ENCODE measurements around the gene LAMB1.
"Not testable (repeated sequence)": the region's sequence is repeated elsewhere in the genome, so short reads cannot be mapped to it uniquely, and the experiment has no call there.

Gene LAMB1

GRCh38 chr7:107946451-107946850 is 56.5 kb downstream of the LAMB1 start:
- DNase-seq (ENCODE audit: low read depth in 2 of 2), result no peak

DNA sequence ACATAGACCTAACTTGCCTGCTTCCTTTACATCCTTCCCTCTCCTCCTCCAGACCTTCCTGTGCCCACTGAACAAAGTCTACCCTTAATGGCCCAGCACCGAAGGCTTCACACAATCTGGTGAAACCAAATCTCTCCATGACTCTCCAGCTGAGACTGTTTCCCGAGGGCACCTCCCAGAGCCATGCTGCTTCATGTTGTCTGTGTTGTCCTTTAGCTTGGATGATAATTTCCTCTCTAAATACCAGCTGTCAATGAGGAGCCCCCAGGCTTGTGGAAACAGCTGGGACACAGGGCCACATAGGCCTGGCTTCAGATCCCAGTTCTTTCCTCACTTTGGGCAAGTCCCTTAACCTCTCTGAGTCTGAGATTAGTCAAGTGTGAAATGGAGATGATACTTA is 57.6 kb downstream of the LAMB1 start:
- DNase-seq (ENCODE audit: low read depth in 2 of 2), result no peak

GRCh38 chr7:107944411-107945169 is 58.4 kb downstream of the LAMB1 start:
- DNase-seq (ENCODE audit: low read depth in 2 of 2), result no peak

GRCh38 chr7:107943018-107943417 is 59.9 kb downstream of the LAMB1 start:
- DNase-seq (ENCODE audit: low read depth in 2 of 2), result no peak

GRCh38 chr7:107940951-107941350 is 62.0 kb downstream of the LAMB1 start:
- DNase-seq (ENCODE audit: low read depth in 2 of 2), result no peak

DNA sequence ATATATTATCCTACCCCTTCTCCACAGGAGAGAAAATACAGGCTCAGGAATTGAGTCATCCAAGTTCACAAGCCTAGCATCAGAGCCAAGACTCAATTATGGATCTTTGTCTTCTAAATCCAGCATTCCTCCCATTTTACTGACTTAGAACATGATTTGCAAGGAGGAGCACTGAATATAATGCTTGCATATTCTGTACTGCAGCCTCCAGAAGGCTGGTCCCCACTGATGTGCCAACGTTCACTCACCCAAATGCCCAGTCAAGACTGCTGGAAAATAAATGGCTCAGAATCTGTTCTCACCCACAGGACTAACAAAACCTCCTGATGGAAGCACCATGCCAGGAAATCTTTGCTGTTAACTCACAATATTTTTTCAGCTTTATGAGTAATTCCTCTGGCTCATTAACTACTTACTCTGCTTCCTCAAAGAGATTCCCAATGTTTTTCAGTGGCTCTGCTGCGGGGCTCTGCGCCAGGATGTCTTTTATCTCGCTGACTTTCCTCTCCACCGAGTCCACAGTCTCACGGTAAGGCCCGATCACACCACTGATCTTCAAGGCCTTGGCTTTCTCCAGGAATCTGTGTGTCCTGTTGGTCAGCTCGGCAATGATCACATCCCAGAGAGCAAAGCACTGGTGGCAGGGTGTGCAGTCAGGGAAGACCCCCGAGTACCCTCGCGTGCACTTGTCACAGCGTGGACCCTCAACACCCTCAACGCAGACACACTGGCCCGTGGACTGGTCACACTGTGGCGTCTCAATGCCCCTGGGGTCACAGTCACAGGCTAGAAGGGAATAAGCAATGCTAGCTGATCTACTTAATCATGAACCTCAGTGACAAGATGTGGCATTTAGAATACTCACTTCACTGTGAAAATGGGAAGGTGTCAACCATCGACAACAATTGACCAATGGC is 63.1 kb downstream of the LAMB1 start:
- no peak for DNase-seq (ENCODE audit: low read depth in 2 of 2)

GRCh38 chr7:107938456-107939250 is 64.3 kb downstream of the LAMB1 start:
- no peak for DNase-seq (ENCODE audit: low read depth in 2 of 2)

- no peak for DNase-seq (ENCODE audit: low read depth in 2 of 2)
Measured at GRCh38 chr7:107937531-107937930, 65.4 kb downstream of the LAMB1 start.

- no peak for DNase-seq (ENCODE audit: low read depth in 2 of 2)
Measured at GRCh38 chr7:107936312-107936711, 66.6 kb downstream of the LAMB1 start.

- DNase-seq (ENCODE audit: low read depth in 2 of 2), result no peak
Measured at GRCh38 chr7:107934991-107935770, 67.8 kb downstream of the LAMB1 start.

DNA sequence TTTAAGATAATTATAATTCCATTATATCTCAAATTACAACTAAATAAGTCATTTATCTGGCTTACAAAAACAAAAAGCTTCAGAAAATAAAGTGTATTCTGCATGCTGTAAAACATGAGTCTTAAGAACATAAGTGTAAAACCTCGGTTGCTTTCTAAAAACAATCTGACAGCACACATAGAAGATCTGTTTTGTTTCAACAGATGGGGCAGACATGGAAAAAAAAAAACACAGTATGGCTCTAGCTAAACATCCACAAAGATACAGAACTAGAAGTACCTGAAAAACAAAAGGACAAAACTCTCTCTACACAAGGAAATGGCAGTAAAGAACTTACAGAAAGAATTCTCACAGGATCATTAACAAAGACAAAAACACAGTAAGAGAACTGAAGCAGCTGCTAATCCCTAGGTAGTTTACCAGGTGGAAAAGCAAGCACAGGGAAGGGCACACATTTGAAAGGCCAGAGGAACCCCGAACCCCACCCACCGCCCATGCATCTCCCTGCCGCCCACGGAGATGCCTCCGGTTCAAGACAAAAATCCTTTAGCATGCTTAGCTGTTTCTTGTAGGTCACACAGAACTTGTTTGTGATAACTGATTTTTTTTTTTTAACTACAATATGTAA is 69.5 kb downstream of the LAMB1 start:
- no peak for DNase-seq (ENCODE audit: low read depth in 2 of 2)

- DNase-seq (ENCODE audit: low read depth in 2 of 2), result no peak
Measured at GRCh38 chr7:107932805-107933204, 70.2 kb downstream of the LAMB1 start.

DNA sequence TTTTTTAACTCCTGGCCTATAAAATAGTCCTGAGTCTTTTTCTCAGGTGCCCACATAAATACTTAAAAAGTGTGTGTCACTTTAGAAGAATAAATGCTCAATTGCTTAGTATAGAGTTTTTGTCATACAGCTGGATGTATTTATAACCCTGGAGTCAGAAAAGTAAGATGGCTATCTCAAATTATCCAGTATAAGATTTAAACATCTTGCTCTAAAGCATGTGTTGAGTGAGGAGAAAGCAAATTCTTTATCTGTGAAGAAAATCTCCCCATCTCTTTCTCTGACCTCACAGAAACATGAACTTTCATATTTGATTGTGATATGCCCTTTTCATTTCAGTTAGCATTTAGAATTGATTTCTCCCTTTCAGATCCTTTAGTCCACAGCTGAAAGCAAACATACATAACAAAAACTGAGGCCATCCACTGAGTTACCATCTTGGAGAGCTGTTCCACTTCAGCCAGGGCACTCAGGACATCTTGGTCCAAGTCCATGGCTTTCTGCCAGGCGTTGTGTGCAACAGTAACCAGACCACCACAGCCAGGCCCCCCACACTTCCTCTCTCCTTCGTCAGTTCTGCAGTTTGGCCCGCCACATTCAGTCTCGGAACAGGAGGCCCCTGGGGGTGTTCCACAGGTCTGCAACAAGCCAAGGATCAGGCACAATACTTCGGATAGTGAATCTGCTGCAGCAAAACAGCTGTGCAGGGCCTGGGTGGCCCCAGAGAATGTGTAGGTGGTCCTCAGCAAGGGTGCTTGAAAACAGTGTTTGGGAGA is 71.0 kb downstream of the LAMB1 start:
- DNase-seq (ENCODE audit: low read depth in 2 of 2), result no peak

DNA sequence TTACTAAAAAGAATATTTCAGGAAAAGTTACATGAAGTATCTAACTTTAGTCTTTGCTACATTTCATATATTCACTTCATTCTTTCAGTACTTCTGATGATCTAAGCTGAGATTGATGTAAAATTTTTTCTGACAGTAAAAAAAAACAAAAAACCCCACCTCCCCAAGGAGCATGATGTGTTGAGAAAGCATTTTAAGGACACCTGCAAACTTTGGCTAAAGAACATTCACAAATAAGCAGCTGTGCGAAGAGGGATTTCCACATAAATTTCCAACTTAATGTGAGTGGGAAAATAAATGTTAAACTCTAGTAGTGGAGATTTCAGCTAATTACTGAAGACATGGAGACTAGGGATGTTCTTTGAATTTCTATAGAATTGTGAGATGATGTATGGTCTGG is 76.5 kb downstream of the LAMB1 start:
- no peak for DNase-seq (ENCODE audit: low read depth in 2 of 2)

GRCh38 chr7:107924841-107925504 is 78.0 kb downstream of the LAMB1 start:
- no peak for DNase-seq (ENCODE audit: low read depth in 2 of 2)

DNA sequence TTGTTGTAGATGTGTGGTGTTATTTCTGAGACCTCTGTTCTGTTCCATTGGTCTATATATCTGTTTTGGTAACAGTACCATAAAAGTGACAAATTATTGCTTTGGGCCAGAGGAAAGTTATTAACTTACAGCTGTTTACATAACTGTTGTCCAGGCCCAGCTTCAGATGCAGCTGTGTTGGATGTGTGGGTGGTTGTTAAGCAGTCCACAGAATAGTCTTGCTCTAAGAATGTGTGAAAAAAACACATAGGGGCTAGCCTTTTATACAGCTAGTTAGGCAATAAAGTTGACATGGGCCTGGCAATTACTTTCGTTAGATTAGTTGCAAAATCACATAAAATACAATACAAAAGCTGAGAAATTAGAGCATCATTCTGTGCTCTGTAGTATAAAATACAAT is 80.1 kb downstream of the LAMB1 start:
- DNase-seq (ENCODE audit: low read depth in 2 of 2), result no peak

GRCh38 chr7:107921826-107922225 is 81.1 kb downstream of the LAMB1 start:
- not testable (repeated sequence) for DNase-seq (ENCODE audit: low read depth in 2 of 2)

- DNase-seq (ENCODE audit: low read depth in 2 of 2), result no peak
Measured at GRCh38 chr7:107920048-107920772, 82.8 kb downstream of the LAMB1 start.

GRCh38 chr7:107918948-107919347 is 84.0 kb downstream of the LAMB1 start:
- no peak for DNase-seq (ENCODE audit: low read depth in 2 of 2)
